ENCODE data around the gene LIPT2.
A peak's percentile ranks its signal among the peaks of the same experiment; 100 is the strongest.
"Not testable (repeated sequence)": the region's sequence is repeated elsewhere in the genome, so short reads cannot be mapped to it uniquely, and the experiment has no call there.

LIPT2 gene

GRCh38 chr11:74524501-74524900 is 31.0 kb upstream of the LIPT2 start:
- no peaks in the 10 kb centered on the region for H3K36me3 ChIP-seq (ENCODE audit: control insufficient read depth, insufficient read depth, low read length, severe bottlenecking)
- DNase-seq (ENCODE audit: low read depth): no peak
- H3K9me3 ChIP-seq (ENCODE audit: control insufficient read depth, low read length): no peaks in the 10 kb centered on the region
- H3K4me3 ChIP-seq (ENCODE audit: low read length): no peak overlapping the region
- no peak overlapping the region for H3K9ac ChIP-seq (ENCODE audit: low read length)
- H3K4me1 ChIP-seq (ENCODE audit: control insufficient read depth, insufficient read depth, low read length): no peaks in the 10 kb centered on the region
- peaks cover 27% of the 10 kb centered on the region for H3K27me3 ChIP-seq (replicated peaks; ENCODE audit: control insufficient read depth, insufficient read depth, low read length)

- Histone ChIP-seq H3K4me3 (ENCODE audit: low read length) (no peak overlapping the region), H3K9ac (ENCODE audit: low read length) (no peak overlapping the region)
Measured at GRCh38 chr11:74522776-74523175, 29.3 kb upstream of the LIPT2 start.

GRCh38 chr11:74521666-74522252 is 28.2 kb upstream of the LIPT2 start:
- no peaks in the 10 kb centered on the region for H3K9me3 ChIP-seq (ENCODE audit: control insufficient read depth, low read length)
- H3K27me3 ChIP-seq (replicated peaks; ENCODE audit: control insufficient read depth, insufficient read depth, low read length): peaks cover 30% of the 10 kb centered on the region
- no peaks in the 10 kb centered on the region for H3K36me3 ChIP-seq (ENCODE audit: control insufficient read depth, insufficient read depth, low read length, severe bottlenecking)
- H3K4me3 ChIP-seq (ENCODE audit: low read length): no peak overlapping the region
- no peak for DNase-seq (ENCODE audit: low read depth)
- no peaks in the 10 kb centered on the region for H3K4me1 ChIP-seq (ENCODE audit: control insufficient read depth, insufficient read depth, low read length)
- no peak overlapping the region for H3K9ac ChIP-seq (ENCODE audit: low read length)

More at GRCh38 chr11:74522776-74523175, 29.3 kb upstream of the LIPT2 start:
- DNase-seq (ENCODE audit: low read depth): peak; percentile 49
- no peaks in the 10 kb centered on the region for H3K4me1 ChIP-seq (ENCODE audit: control insufficient read depth, insufficient read depth, low read length)
- H3K36me3 ChIP-seq (ENCODE audit: control insufficient read depth, insufficient read depth, low read length, severe bottlenecking): no peaks in the 10 kb centered on the region
- H3K9me3 ChIP-seq (ENCODE audit: control insufficient read depth, low read length): no peaks in the 10 kb centered on the region
- peaks cover 30% of the 10 kb centered on the region for H3K27me3 ChIP-seq (replicated peaks; ENCODE audit: control insufficient read depth, insufficient read depth, low read length)

DNA sequence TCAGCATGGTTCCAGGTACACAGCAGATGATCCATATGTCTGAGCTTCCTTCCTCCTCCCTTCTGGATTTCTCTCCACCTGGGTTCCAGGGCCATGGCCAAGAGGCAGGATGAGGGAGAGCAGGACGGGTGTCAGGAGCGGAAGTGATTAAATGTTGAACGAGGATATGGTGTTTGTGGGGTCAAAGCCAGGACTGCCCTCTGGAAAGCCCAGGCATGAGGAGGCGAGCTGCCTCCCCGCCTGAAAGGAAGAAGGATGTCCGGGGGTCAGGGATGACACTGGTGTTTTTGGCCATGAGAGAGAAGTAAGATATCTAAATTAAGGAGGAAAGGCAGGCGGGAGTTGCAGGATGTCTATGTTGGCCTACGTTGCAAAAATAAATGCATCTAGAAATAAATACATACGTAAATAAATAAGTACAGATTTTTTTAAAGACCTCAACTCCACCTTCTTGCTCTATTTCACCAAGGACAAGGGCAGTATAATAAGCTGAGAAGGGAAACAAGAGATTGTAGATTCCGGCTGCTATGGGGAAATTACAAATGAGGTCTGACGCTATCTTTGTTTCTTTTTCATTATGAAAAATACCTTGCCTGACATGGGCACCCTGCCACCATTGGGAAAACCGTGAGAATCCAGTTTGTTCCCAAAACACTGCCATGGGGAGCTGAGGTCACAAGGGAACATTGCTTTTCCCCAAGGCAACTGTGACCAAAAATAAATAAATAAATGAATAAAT is 27.6 kb upstream of the LIPT2 start:
- peaks cover 30% of the 10 kb centered on the region for H3K27me3 ChIP-seq (replicated peaks; ENCODE audit: control insufficient read depth, insufficient read depth, low read length)
- H3K9ac ChIP-seq (ENCODE audit: low read length): no peak overlapping the region
- H3K9me3 ChIP-seq (ENCODE audit: control insufficient read depth, low read length): peaks cover 3% of the 10 kb centered on the region
- no peak overlapping the region for H3K4me3 ChIP-seq (ENCODE audit: low read length)
- DNase-seq (ENCODE audit: low read depth): no peak
- no peaks in the 10 kb centered on the region for H3K36me3 ChIP-seq (ENCODE audit: control insufficient read depth, insufficient read depth, low read length, severe bottlenecking)
- no peaks in the 10 kb centered on the region for H3K4me1 ChIP-seq (ENCODE audit: control insufficient read depth, insufficient read depth, low read length)

GRCh38 chr11:74520316-74520715 is 26.8 kb upstream of the LIPT2 start:
- no peaks in the 10 kb centered on the region for H3K4me1 ChIP-seq (ENCODE audit: control insufficient read depth, insufficient read depth, low read length)
- H3K9ac ChIP-seq (ENCODE audit: low read length): no peak overlapping the region
- peaks cover 3% of the 10 kb centered on the region for H3K9me3 ChIP-seq (ENCODE audit: control insufficient read depth, low read length)
- peaks cover 30% of the 10 kb centered on the region for H3K27me3 ChIP-seq (replicated peaks; ENCODE audit: control insufficient read depth, insufficient read depth, low read length)
- no peak overlapping the region for H3K4me3 ChIP-seq (ENCODE audit: low read length)
- no peaks in the 10 kb centered on the region for H3K36me3 ChIP-seq (ENCODE audit: control insufficient read depth, insufficient read depth, low read length, severe bottlenecking)
- no peak for DNase-seq (ENCODE audit: low read depth)

DNA sequence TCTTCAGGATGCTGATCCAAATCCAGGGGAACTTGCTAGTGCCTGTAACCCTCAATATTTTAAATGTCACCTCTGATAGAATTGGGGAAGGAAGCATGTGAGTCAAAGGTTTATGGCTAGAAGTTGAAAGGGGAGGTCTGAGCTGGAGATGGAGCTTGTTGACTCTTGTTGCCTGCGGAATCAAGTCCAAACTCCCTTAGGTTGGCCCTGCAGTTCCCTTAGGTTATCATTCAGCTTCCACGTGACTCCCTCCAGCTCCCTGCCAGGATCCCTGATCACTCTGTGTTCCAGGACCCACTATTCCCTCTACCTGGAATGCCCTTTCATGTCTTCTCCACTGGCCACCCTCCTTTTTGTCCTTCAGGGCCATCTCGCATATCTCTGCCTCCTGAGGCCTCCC is 26.2 kb upstream of the LIPT2 start:
- no peak overlapping the region for H3K4me3 ChIP-seq (ENCODE audit: low read length)
- no peaks in the 10 kb centered on the region for H3K36me3 ChIP-seq (ENCODE audit: control insufficient read depth, insufficient read depth, low read length, severe bottlenecking)
- DNase-seq (ENCODE audit: low read depth): no peak
- H3K9ac ChIP-seq (ENCODE audit: low read length): no peak overlapping the region
- no peaks in the 10 kb centered on the region for H3K4me1 ChIP-seq (ENCODE audit: control insufficient read depth, insufficient read depth, low read length)
- H3K9me3 ChIP-seq (ENCODE audit: control insufficient read depth, low read length): peaks cover 3% of the 10 kb centered on the region
- H3K27me3 ChIP-seq (replicated peaks; ENCODE audit: control insufficient read depth, insufficient read depth, low read length): peaks cover 27% of the 10 kb centered on the region

- H3K4me1 ChIP-seq (ENCODE audit: control insufficient read depth, insufficient read depth, low read length); H3K9me3 ChIP-seq (ENCODE audit: control insufficient read depth, low read length); DNase-seq (ENCODE audit: low read depth): not testable (repeated sequence)
Measured at GRCh38 chr11:74517592-74517991, 24.1 kb upstream of the LIPT2 start.

GRCh38 chr11:74507582-74507981 is 14.1 kb upstream of the LIPT2 start:
- H3K4me3 ChIP-seq (ENCODE audit: low read length): no peak overlapping the region

More at GRCh38 chr11:74517592-74517991, 24.1 kb upstream of the LIPT2 start:
- peaks cover 23% of the 10 kb centered on the region for H3K27me3 ChIP-seq (replicated peaks; ENCODE audit: control insufficient read depth, insufficient read depth, low read length)
- H3K4me3 ChIP-seq (ENCODE audit: low read length); H3K36me3 ChIP-seq (ENCODE audit: control insufficient read depth, insufficient read depth, low read length, severe bottlenecking); H3K9ac ChIP-seq (ENCODE audit: low read length): not testable (repeated sequence)

DNA sequence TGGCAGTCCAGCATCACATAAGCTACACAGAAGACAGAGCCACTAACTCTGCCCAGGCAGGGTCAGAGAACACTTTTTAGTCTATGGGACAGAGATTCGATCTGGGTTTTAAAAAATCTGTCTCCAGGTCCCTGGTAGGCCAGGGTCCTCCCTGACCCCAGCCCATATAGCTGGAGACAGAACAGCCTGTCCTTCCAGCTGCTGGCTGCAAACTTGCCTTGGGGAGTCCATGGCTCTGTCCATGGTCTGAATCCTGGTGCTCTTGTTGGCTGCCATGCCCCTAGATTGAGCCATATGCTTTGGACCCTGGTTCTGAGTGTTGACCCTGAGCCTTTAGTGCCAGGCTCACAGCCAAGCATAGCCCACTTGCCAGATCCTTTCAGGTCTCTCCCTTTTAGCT is 13.3 kb upstream of the LIPT2 start:
- no peaks in the 10 kb centered on the region for H3K36me3 ChIP-seq (ENCODE audit: control insufficient read depth, insufficient read depth, low read length, severe bottlenecking)
- H3K9me3 ChIP-seq (ENCODE audit: control insufficient read depth, low read length): no peaks in the 10 kb centered on the region
- no peak for DNase-seq (ENCODE audit: low read depth)
- H3K9ac ChIP-seq (ENCODE audit: low read length): no peak overlapping the region
- H3K4me1 ChIP-seq (ENCODE audit: control insufficient read depth, insufficient read depth, low read length): peaks cover 5% of the 10 kb centered on the region
- H3K4me3 ChIP-seq (ENCODE audit: low read length): no peak overlapping the region
- peaks cover 7% of the 10 kb centered on the region for H3K27me3 ChIP-seq (replicated peaks; ENCODE audit: control insufficient read depth, insufficient read depth, low read length)

More at GRCh38 chr11:74507582-74507981, 14.1 kb upstream of the LIPT2 start:
- H3K9ac ChIP-seq (ENCODE audit: low read length): no peak overlapping the region
- peaks cover 7% of the 10 kb centered on the region for H3K27me3 ChIP-seq (replicated peaks; ENCODE audit: control insufficient read depth, insufficient read depth, low read length)
- no peaks in the 10 kb centered on the region for H3K9me3 ChIP-seq (ENCODE audit: control insufficient read depth, low read length)
- H3K4me1 ChIP-seq (ENCODE audit: control insufficient read depth, insufficient read depth, low read length): peaks cover 5% of the 10 kb centered on the region
- no peak for DNase-seq (ENCODE audit: low read depth)
- no peaks in the 10 kb centered on the region for H3K36me3 ChIP-seq (ENCODE audit: control insufficient read depth, insufficient read depth, low read length, severe bottlenecking)

- H3K4me3 ChIP-seq (ENCODE audit: low read length): no peak overlapping the region
- no peak for DNase-seq (ENCODE audit: low read depth)
- H3K27me3 ChIP-seq (replicated peaks; ENCODE audit: control insufficient read depth, insufficient read depth, low read length): peaks cover 3% of the 10 kb centered on the region
- H3K9me3 ChIP-seq (ENCODE audit: control insufficient read depth, low read length): no peaks in the 10 kb centered on the region
- peaks cover 5% of the 10 kb centered on the region for H3K4me1 ChIP-seq (ENCODE audit: control insufficient read depth, insufficient read depth, low read length)
- H3K9ac ChIP-seq (ENCODE audit: low read length): no peak overlapping the region
- no peaks in the 10 kb centered on the region for H3K36me3 ChIP-seq (ENCODE audit: control insufficient read depth, insufficient read depth, low read length, severe bottlenecking)
Measured at GRCh38 chr11:74505911-74506310, 12.4 kb upstream of the LIPT2 start.

- no peak overlapping the region for H3K4me3 ChIP-seq (ENCODE audit: low read length)
- DNase-seq (ENCODE audit: low read depth): no peak
- H3K9ac ChIP-seq (ENCODE audit: low read length): no peak overlapping the region
- no peaks in the 10 kb centered on the region for H3K9me3 ChIP-seq (ENCODE audit: control insufficient read depth, low read length)
- no peaks in the 10 kb centered on the region for H3K36me3 ChIP-seq (ENCODE audit: control insufficient read depth, insufficient read depth, low read length, severe bottlenecking)
- H3K27me3 ChIP-seq (replicated peaks; ENCODE audit: control insufficient read depth, insufficient read depth, low read length): no peaks in the 10 kb centered on the region
- H3K4me1 ChIP-seq (ENCODE audit: control insufficient read depth, insufficient read depth, low read length): peaks cover 5% of the 10 kb centered on the region
Measured at GRCh38 chr11:74504100-74504691, 10.7 kb upstream of the LIPT2 start.

Data from adipocyte (in vitro differentiated cells).